GM12801 (cell line): ENCODE measurements around the gene CRYGC.

ENCODE experiments used
- TF ChIP-seq, protein P1 (sequence below): IDR thresholded peaks from one replicate; pipeline ENCODE4 v1.5.1; 2011; ENCODE audit warnings: control low read depth; ENCODE audit not compliant: insufficient read length; ENCODE audit errors: extremely low read depth

Gene CRYGC

DNA sequence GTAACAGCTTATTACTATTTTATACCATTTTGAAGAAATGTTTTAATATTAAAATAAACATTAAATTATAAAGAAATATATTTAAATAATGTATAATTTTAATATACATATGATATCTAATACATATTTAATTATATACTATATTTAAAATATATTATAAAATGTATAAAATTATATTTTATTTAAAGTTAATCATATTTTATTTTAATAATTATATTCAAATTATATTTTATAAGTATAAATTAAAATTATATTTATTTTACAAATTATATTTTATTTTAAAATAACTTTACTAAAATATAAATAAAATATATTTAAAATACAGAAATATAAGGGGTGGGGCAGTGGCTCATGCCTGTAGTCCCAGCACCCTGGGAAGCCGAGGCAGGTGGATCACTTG lies 7.4 kb downstream of the CRYGC start:
- TF ChIP-seq, protein P1, sequence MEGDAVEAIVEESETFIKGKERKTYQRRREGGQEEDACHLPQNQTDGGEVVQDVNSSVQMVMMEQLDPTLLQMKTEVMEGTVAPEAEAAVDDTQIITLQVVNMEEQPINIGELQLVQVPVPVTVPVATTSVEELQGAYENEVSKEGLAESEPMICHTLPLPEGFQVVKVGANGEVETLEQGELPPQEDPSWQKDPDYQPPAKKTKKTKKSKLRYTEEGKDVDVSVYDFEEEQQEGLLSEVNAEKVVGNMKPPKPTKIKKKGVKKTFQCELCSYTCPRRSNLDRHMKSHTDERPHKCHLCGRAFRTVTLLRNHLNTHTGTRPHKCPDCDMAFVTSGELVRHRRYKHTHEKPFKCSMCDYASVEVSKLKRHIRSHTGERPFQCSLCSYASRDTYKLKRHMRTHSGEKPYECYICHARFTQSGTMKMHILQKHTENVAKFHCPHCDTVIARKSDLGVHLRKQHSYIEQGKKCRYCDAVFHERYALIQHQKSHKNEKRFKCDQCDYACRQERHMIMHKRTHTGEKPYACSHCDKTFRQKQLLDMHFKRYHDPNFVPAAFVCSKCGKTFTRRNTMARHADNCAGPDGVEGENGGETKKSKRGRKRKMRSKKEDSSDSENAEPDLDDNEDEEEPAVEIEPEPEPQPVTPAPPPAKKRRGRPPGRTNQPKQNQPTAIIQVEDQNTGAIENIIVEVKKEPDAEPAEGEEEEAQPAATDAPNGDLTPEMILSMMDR: no peak

DNA sequence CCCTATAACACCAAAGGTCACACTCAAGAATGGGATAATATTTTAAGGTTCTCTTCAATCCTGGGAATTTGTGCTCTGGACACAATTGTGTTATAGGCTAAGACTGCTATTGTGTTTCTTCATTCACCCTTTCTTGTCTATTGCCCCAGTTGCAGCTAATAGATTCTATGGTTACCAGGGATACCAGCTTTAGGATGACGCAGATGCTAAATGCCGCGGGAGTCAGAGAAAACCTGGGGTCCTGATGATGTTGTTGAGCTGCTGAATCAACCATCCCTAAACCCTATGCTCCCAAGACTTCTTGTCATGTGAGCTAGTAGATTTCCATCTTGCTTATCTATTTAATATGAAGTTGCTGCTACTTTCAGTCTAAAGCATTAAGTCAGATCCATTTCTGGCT lies 10.7 kb downstream of the CRYGC start:
- TF ChIP-seq, protein P1: no peak

DNA sequence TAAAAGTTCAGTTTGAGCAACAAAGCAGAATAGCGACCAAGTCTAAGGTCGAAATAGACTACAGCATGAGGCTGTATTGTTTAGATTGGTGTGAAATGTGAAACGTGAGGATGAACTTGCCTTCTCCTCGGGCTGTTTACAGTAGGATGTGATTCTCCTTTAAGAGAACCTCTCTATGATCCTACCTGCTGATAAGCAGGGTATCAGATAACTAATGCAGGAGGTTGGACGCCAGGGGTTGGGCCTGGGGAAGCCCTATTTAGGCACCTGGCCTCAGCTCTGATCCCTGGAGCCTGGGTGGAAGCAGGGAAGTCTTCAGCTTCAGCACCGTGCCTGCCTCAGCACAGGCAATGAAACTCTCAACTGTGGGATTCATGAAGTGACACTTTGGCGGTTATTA lies 16.7 kb downstream of the CRYGC start:
- TF ChIP-seq, protein P1: no peak

DNA sequence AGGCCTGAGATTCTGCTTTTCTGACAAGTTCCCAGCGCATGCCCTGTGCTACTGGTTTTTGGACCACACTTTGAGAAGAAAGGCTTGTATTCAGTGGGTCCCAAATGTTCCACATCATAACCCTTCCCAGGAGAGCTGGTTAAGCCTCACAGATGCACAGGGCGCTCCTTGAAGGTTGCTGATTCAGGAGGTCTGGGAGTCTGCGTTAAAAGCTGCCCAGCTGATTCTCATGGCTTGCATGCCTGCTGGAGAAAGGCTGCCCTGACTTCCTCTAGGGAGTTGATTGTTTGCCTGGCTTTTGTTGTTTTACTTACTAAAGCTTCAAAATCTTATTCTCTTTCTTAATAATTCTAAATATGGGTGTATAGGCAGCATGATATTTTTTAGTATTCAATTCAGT lies 26.0 kb downstream of the CRYGC start:
- TF ChIP-seq, protein P1: no peak

DNA sequence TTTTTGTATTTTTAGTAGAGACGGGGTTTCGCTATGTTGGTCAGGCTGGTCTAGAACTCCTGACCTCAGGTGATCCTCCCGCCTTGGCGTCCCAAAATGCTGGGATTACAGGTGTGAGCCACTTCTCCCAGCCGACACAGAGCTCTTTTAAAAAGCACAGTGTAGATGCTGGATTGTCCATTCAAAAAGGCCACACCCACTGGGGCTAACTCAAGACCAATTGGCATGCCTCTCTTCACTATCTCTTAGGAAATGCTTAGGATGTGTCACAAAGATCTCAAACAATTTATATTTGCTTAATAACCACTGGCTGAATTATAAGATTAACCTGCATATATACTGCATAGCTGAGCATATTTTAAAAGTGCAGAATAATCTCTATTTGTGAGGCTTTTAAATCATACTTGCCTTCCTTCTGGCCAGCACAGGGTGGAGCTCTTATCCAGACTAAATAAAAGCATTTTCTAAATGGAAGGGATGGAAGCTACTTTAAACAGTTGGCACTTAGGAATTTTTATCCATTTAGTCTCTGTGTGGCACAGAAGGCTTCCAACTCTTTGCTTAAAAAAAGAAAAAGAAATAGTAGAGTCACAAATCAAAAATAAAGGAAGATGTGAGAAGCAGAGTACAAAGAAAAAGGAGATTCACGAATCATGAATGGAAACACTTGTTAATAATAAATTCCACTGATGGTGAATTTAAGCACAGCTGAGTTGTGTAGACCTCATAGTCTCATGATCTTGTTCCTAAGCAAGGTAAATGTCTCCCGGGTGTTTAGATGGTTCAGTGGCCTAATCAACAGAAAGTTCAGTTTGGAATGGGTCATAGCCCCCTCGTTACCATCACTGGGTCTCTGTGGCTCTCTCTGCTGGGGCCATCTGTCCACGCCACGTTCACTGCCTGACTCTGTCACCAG lies 27.7 kb downstream of the CRYGC start:
- TF ChIP-seq, protein P1: no peak

DNA sequence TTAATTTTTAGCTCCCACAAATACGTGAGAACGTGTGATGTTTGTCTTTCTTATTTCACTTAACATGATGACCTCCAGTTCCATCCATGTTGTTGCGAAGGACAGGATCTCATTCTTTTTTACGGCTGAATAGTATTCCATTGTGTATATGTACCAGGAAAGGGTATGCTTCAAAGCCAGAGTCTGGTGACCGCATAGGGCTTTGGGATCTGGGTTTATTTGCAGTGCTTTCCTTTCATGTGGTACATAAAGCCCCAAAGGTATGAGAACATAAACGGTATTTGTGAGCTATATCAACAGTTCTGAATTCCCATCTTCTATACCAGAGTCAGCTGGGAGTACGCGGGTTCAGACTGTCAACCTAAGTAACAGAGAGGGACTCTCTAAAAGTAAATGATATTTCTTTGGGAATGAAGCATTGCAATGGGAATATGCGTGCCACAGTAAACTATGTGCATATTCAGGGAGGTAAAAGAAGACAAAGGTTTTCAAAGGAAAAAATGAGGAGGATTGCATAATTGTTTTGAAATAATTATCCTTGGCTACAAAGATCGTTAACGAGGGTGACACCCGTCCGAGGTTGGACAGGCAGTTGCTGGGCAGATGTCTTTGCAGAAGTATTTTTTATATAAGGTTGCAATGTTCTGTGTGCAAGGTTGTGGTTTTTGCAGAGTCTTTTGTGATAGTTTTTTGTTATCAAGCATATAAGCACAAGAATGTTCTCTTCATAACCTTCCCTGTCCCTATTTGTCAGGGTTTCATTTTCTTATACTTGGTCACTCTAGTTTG lies 29.8 kb downstream of the CRYGC start:
- TF ChIP-seq, protein P1: no peak

DNA sequence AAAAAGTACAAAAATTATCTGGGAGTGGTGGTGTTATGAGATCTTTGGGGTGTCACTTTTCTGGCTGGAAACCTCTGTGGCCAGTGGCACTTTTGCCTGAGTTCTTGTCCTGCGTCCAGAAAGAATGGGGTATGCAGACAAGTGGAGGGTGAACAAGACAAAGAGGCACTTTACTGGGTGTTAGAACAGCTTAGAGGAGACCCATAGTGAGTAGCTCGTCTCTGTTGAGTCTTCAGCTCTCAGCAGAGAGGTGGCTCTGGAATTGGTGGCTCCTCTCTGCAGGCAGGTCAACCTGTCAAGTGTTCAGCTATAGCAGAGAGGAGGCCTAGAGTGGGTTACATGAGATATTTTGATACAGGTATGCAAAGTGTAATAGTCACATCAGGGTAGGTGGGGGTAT lies 31.4 kb downstream of the CRYGC start:
- TF ChIP-seq, protein P1: no peak
